Measurements from ENCODE around the gene STAT2.

The STAT2 gene

GRCh38 chr12:56300644-56301464 lies 59.1 kb downstream of the STAT2 start:
- Histone ChIP-seq H3K4me3 (ENCODE audit: low read depth in 1 of 2, low read length in 2 of 2) (peak overlapping the region; percentile 90 to 97), H3K4me1 (ENCODE audit: control insufficient read depth in 1 of 2, insufficient read depth in 2 of 2, low read length in 2 of 2) (peaks cover 13 to 56% of the 10 kb centered on the region in 2 donors), H3K27ac (ENCODE audit: low read length) (peak overlapping the region; percentile 98), H3K27me3 (ENCODE audit: low read depth, low read length) (no peaks in the 10 kb centered on the region), H3K9me3 (ENCODE audit: control insufficient read depth in 1 of 2, low read length in 2 of 2) (no peaks in the 10 kb centered on the region), H3K36me3 (ENCODE audit: control insufficient read depth in 1 of 2, insufficient read depth in 2 of 2, low read length in 2 of 2) (peaks cover 0 to 3% of the 10 kb centered on the region in 2 donors)

- Histone ChIP-seq H3K36me3 (ENCODE audit: control insufficient read depth in 1 of 2, insufficient read depth in 2 of 2, low read length in 2 of 2) (peaks cover 0 to 3% of the 10 kb centered on the region in 2 donors), H3K27me3 (ENCODE audit: low read depth, low read length) (no peaks in the 10 kb centered on the region), H3K4me1 (ENCODE audit: control insufficient read depth in 1 of 2, insufficient read depth in 2 of 2, low read length in 2 of 2) (peaks cover 13 to 56% of the 10 kb centered on the region in 2 donors), H3K9me3 (ENCODE audit: control insufficient read depth in 1 of 2, low read length in 2 of 2) (no peaks in the 10 kb centered on the region), H3K27ac (ENCODE audit: low read length) (peak within 1 kb of the TSS; percentile 98), H3K4me3 (ENCODE audit: low read depth in 1 of 2, low read length in 2 of 2) (peak within 1 kb of the TSS; percentile 90 to 97)
Observed at GRCh38 chr12:56299853-56300643, 59.9 kb downstream of the STAT2 start, which contains the start of gene CS. Gene CS (minus strand): TSS chr12:56300330. CDS start chr12:56300201, 129 bp downstream.

GRCh38 chr12:56299308-56299852 lies 60.5 kb downstream of the STAT2 start:
- Histone ChIP-seq H3K4me1 (ENCODE audit: control insufficient read depth in 1 of 2, insufficient read depth in 2 of 2, low read length in 2 of 2) (peaks cover 13 to 56% of the 10 kb centered on the region in 2 donors), H3K27me3 (ENCODE audit: low read depth, low read length) (no peaks in the 10 kb centered on the region), H3K36me3 (ENCODE audit: control insufficient read depth in 1 of 2, insufficient read depth in 2 of 2, low read length in 2 of 2) (peaks cover 0 to 3% of the 10 kb centered on the region in 2 donors), H3K27ac (ENCODE audit: low read length) (peak overlapping the region; percentile 87), H3K9me3 (ENCODE audit: control insufficient read depth in 1 of 2, low read length in 2 of 2) (no peaks in the 10 kb centered on the region), H3K4me3 (ENCODE audit: low read depth in 1 of 2, low read length in 2 of 2) (peak overlapping the region; percentile 90 to 97)

- Histone ChIP-seq H3K27me3 (ENCODE audit: low read depth, low read length) (no peaks in the 10 kb centered on the region), H3K9me3 (ENCODE audit: control insufficient read depth in 1 of 2, low read length in 2 of 2) (no peaks in the 10 kb centered on the region), H3K27ac (ENCODE audit: low read length) (peak overlapping the region; percentile 87), H3K4me1 (ENCODE audit: control insufficient read depth in 1 of 2, insufficient read depth in 2 of 2, low read length in 2 of 2) (peaks cover 15 to 56% of the 10 kb centered on the region in 2 donors), H3K4me3 (ENCODE audit: low read depth in 1 of 2, low read length in 2 of 2) (peak overlapping the region; percentile 90 to 97), H3K36me3 (ENCODE audit: control insufficient read depth in 1 of 2, insufficient read depth in 2 of 2, low read length in 2 of 2) (peaks cover 0 to 3% of the 10 kb centered on the region in 2 donors)
Observed at GRCh38 chr12:56298828-56299227, 61.1 kb downstream of the STAT2 start.

DNA sequence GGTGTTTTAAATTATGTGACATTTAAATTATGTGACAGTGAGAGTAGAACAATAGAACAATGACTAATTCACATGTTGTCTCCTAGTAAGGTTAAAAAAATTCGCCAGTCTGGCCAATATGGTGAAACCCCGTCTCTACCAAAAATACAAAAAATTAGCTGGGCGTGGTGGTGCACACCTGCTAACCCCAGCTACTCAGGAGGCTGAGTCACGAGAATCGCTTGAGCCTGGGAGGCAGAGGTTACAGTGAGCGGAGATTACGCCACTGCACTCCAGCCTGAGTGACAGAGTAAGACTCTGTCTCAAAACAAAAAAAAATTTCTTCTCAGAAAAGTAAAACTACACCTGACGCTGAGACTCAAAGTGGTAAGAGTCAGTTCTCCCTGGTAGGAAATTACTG lies 62.5 kb downstream of the STAT2 start:
- Histone ChIP-seq H3K36me3 (ENCODE audit: control insufficient read depth in 1 of 2, insufficient read depth in 2 of 2, low read length in 2 of 2) (peaks cover 0 to 3% of the 10 kb centered on the region in 2 donors), H3K27ac (ENCODE audit: low read length) (no peak overlapping the region), H3K4me1 (ENCODE audit: control insufficient read depth in 1 of 2, insufficient read depth in 2 of 2, low read length in 2 of 2) (peaks cover 17 to 55% of the 10 kb centered on the region in 2 donors), H3K9me3 (ENCODE audit: control insufficient read depth in 1 of 2, low read length in 2 of 2) (no peaks in the 10 kb centered on the region), H3K4me3 (ENCODE audit: low read depth in 1 of 2, low read length in 2 of 2) (no peak overlapping the region), H3K27me3 (ENCODE audit: low read depth, low read length) (no peaks in the 10 kb centered on the region)

DNA sequence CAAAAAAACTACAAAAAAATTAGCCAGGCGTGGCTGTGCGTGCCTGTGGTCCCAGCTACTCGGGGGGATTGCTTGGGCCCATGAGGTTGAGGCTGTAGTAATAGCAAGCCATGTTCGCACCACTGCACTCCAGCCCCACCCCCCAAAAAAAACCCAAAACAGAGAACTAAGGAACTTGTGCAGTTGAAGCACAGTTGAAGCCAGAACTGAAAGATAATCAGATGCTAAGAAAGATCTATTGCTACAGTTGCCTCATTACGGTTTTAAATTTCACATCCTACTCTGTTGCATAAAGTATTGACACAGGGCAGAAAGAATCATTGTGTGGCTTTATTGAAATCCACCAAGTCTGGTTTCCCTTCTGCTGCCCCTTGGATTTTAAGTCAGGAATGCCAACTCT lies 63.6 kb downstream of the STAT2 start:
- H3K27ac ChIP-seq (ENCODE audit: low read length): no peak overlapping the region
- H3K4me1 ChIP-seq (ENCODE audit: control insufficient read depth in 1 of 2, insufficient read depth in 2 of 2, low read length in 2 of 2): peaks cover 17 to 49% of the 10 kb centered on the region in 2 donors
- H3K27me3 ChIP-seq (ENCODE audit: low read depth, low read length): no peaks in the 10 kb centered on the region
- H3K9me3 ChIP-seq (ENCODE audit: control insufficient read depth in 1 of 2, low read length in 2 of 2): no peaks in the 10 kb centered on the region
- H3K36me3 ChIP-seq (ENCODE audit: control insufficient read depth in 1 of 2, insufficient read depth in 2 of 2, low read length in 2 of 2): peaks cover 4 to 9% of the 10 kb centered on the region in 2 donors
- H3K4me3 ChIP-seq (ENCODE audit: low read depth in 1 of 2, low read length in 2 of 2): no peak overlapping the region

DNA sequence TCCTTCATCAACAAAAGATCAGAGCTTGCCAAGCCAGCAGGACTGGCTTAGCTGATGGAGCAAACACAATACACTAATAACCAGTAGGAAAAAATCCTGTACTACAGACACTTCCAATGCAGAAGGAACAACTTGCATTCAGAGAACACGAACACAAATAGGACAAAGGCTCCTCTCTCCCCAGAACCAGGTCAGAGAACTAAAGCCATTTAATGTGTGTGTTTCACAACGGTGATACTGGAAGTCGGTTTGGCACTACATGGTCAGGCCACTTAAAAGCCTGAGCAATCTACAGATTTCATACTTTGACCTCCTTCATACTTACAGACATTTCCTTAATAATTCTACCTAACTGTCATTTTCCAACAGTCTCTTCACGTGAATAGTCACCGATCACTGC lies 66.1 kb downstream of the STAT2 start:
- H3K36me3 ChIP-seq (ENCODE audit: control insufficient read depth in 1 of 2, insufficient read depth in 2 of 2, low read length in 2 of 2): peaks cover 5 to 19% of the 10 kb centered on the region in 2 donors
- H3K4me1 ChIP-seq (ENCODE audit: control insufficient read depth in 1 of 2, insufficient read depth in 2 of 2, low read length in 2 of 2): peaks cover 4 to 33% of the 10 kb centered on the region in 2 donors
- no peak overlapping the region for H3K27ac ChIP-seq (ENCODE audit: low read length)
- no peak overlapping the region for H3K4me3 ChIP-seq (ENCODE audit: low read depth in 1 of 2, low read length in 2 of 2)
- H3K9me3 ChIP-seq (ENCODE audit: control insufficient read depth in 1 of 2, low read length in 2 of 2): no peaks in the 10 kb centered on the region
- no peaks in the 10 kb centered on the region for H3K27me3 ChIP-seq (ENCODE audit: low read depth, low read length)

All from muscle layer of duodenum (tissue), 2 donors.